ENCODE data around the gene OCA2. TPM values are rescaled to one million over a fixed set of nuclear protein-coding genes. Genes with fewer than 3 reads are reported as not detected.

Gene OCA2
- total and polyA plus RNA-seq, 2 of the 4 experiments (the other 2 are of a cell fraction) = under 0.01 to 0.03 TPM

GRCh38 chr15:28129231-28129848 lies 30.2 kb upstream of the OCA2 start:
- dilution Hi-C loops (cut with HindIII; ENCODE audit: low sequenced_read_pairs, unreplicated experiment) = no loop called here
- H3K79me1 ChIP-seq (ENCODE audit: low read depth in 1 of 2, low read length in 2 of 2) = peaks cover 0 to 3% of the 10 kb centered on the region in 2 experiments; a peak in 1 of 4 replicates
- no peaks in the 10 kb centered on the region for H3K27me3 ChIP-seq (ENCODE audit: control insufficient read depth, insufficient read depth, low read length)
- no peak for DNase-seq
- no peak for ATAC-seq (ENCODE audit: low read depth)
- no peak overlapping the region for H3K18ac ChIP-seq (ENCODE audit: low read depth, low read length)
- H3K36me3 ChIP-seq (ENCODE audit: control insufficient read depth, insufficient read depth, low read length) = peaks cover 37% of the 10 kb centered on the region
- H4K5ac ChIP-seq (ENCODE audit: low read depth, low read length) = no peak overlapping the region
- H3K4ac ChIP-seq (ENCODE audit: low read depth, low read length) = no peak overlapping the region
- H3K23ac ChIP-seq (ENCODE audit: low read depth, low read length) = no peak overlapping the region
- in situ Hi-C loops (cut with MboI; ENCODE audit: low sequenced_read_pairs) = no loop called here
- H3K9me1 ChIP-seq (ENCODE audit: insufficient read depth, low read length) = peaks cover under 1% of the 10 kb centered on the region; the same call in 1 of the 2 replicates
- no peak for TF ChIP-seq FOS (IDR thresholded peaks at IDR 0.05; ENCODE audit: low read depth, low read length)
- no peak overlapping the region for H2BK5ac ChIP-seq (ENCODE audit: low read depth, low read length, poor library complexity, severe bottlenecking)
- no peak overlapping the region for H3K14ac ChIP-seq (replicated peaks; ENCODE audit: low read depth, low read length)
- H2BK120ac ChIP-seq (ENCODE audit: low read depth, low read length) = no peak overlapping the region
- peaks cover 9% of the 10 kb centered on the region for H3K4me1 ChIP-seq (ENCODE audit: control insufficient read depth, insufficient read depth, low read length)
- H3K9ac ChIP-seq (ENCODE audit: low read depth, low read length) = no peak overlapping the region
- H4K20me1 ChIP-seq (ENCODE audit: insufficient read depth, low read length) = no peaks in the 10 kb centered on the region; the same call in 1 of the 2 replicates
- BruUV-seq (replicated peaks) = no TSS peak
- H3K4me3 ChIP-seq (ENCODE audit: insufficient read depth, low read depth, low read length) = no peak overlapping the region
- H3K9me3 ChIP-seq (ENCODE audit: control insufficient read depth, insufficient read depth, low read length) = no peaks in the 10 kb centered on the region
- intact Hi-C loops (cut with micrococcal nuclease) = no loop called here
- H3K27ac ChIP-seq (ENCODE audit: insufficient read depth, low read length) = no peak overlapping the region
- no peak overlapping the region for H4K91ac ChIP-seq (ENCODE audit: insufficient read depth, low read depth, low read length)
- H2AFZ ChIP-seq (replicated peaks; ENCODE audit: low read length, poor library complexity) = no peak overlapping the region
- ChIA-PET POLR2A (ENCODE audit: unreplicated experiment) (no interaction called here), CTCF (no interaction called here)
- H4K8ac ChIP-seq (ENCODE audit: low read depth in 2 of 2, low read length in 2 of 2) = no peak overlapping the region
- H2AK9ac ChIP-seq (replicated peaks; ENCODE audit: low read depth, low read length, poor library complexity) = no peak overlapping the region
- WGBS, 2 experiments (ENCODE audit: extremely low coverage in 2 of 2, insufficient read length in 1 of 2) = 97% methylated on average over 6 of the region's 9 CpGs; no CpG with 5 or more reads in 1 of the 2 experiments
- no peak overlapping the region for H2BK20ac ChIP-seq (ENCODE audit: low read depth, low read length)
- no peak overlapping the region for H3K4me2 ChIP-seq (ENCODE audit: low read depth, low read length)
- H2BK15ac ChIP-seq (ENCODE audit: low read depth, low read length) = no peak overlapping the region
- no peak overlapping the region for H3K56ac ChIP-seq (ENCODE audit: extremely low read depth, insufficient read depth, low read length)
- H2AK5ac ChIP-seq (ENCODE audit: low read depth, low read length) = no peak overlapping the region

Data from IMR-90 (cell line).